GM12891 (cell line): ENCODE data around the gene OVOL1.

Experiments
- POLR2A ChIP-seq: IDR thresholded peaks from 2 replicates; pipeline ENCODE4 v1.6.1; 2011; ENCODE audit warnings: low read depth, low read length, control low read depth
- POLR2AphosphoS5 ChIP-seq: IDR thresholded peaks from 2 replicates; pipeline ENCODE4 v1.6.1; 2011; ENCODE audit warnings: low read depth, low read length, control low read depth
- POU2F2 ChIP-seq: IDR thresholded peaks from 2 replicates; pipeline ENCODE4 v1.6.1; 2011; ENCODE audit warnings: low read depth, mild to moderate bottlenecking, control low read depth, low read length, moderate library complexity
- SPI1 ChIP-seq: IDR thresholded peaks from 2 replicates; pipeline ENCODE4 v1.6.1; 2011; ENCODE audit warnings: low read depth, low read length, control low read depth
- TAF1 ChIP-seq: IDR thresholded peaks from 2 replicates; pipeline ENCODE4 v1.6.1; 2011; ENCODE audit warnings: low read depth, low read length, control low read depth

GRCh38 chr11:65744699-65745042 lies 42.2 kb upstream of the OVOL1 start:
- no peak for TF ChIP-seq POLR2A
- TF ChIP-seq POLR2AphosphoS5 = no peak
- TF ChIP-seq TAF1 = no peak
- TF ChIP-seq SPI1 = no peak
- no peak for TF ChIP-seq POU2F2
